HEK293 (cell line): ENCODE measurements around the gene KLHL15.

Experiments used
- CTCF ChIP-seq: fragments of 450-650 bp; formaldehyde crosslinking; IDR thresholded peaks from 2 replicates; pipeline ENCODE4 v1.5.1; 2016; ENCODE audit warnings: missing biosample characterization, missing genetic modification characterization
- REST ChIP-seq: fragments of 450-650 bp; formaldehyde crosslinking; IDR thresholded peaks from 2 replicates; pipeline ENCODE4 v1.5.1; 2016; ENCODE audit warnings: missing biosample characterization, missing genetic modification characterization
- YY1 ChIP-seq: fragments of 450-650 bp; formaldehyde crosslinking; IDR thresholded peaks from 2 replicates; pipeline ENCODE4 v1.5.1; 2018; ENCODE audit warnings: missing biosample characterization, missing genetic modification characterization
- ZNF138 ChIP-seq: fragments of 450-650 bp; formaldehyde crosslinking; IDR thresholded peaks from 2 replicates; pipeline ENCODE4 v1.5.1; 2016; ENCODE audit warnings: missing biosample characterization, missing genetic modification characterization, borderline replicate concordance
- ZNF324 ChIP-seq: fragments of 450-650 bp; formaldehyde crosslinking; IDR thresholded peaks from 2 replicates; pipeline ENCODE4 v1.5.1; 2016; ENCODE audit warnings: missing biosample characterization, missing genetic modification characterization
- ZNF394 ChIP-seq: fragments of 450-650 bp; formaldehyde crosslinking; IDR thresholded peaks from 2 replicates; pipeline ENCODE4 v1.5.1; 2016; ENCODE audit warnings: missing biosample characterization, missing genetic modification characterization, mild to moderate bottlenecking, moderate library complexity, borderline replicate concordance
- ZNF580 ChIP-seq: fragments of 450-650 bp; formaldehyde crosslinking; IDR thresholded peaks from 2 replicates; pipeline ENCODE4 v1.5.1; 2016; ENCODE audit warnings: missing biosample characterization, missing genetic modification characterization
- ZNF692 ChIP-seq: fragments of 450-650 bp; formaldehyde crosslinking; IDR thresholded peaks from 2 replicates; pipeline ENCODE4 v1.5.1; 2016; ENCODE audit warnings: missing biosample characterization, missing genetic modification characterization
- ZSCAN30 ChIP-seq: fragments of 450-650 bp; IDR thresholded peaks from 2 replicates; pipeline ENCODE4 v1.5.1; 2018; ENCODE audit warnings: missing biosample characterization, mild to moderate bottlenecking, missing genetic modification characterization, moderate library complexity

GRCh38 chrX:24055043-24055356 is 28.0 kb upstream of the KLHL15 start:
- no peak for TF ChIP-seq REST (tag by site-specific recombination)
- TF ChIP-seq ZSCAN30 (tag by site-specific recombination): no peak
- TF ChIP-seq YY1 (tag by site-specific recombination): no peak; the same call in 1 of the 2 replicates
- TF ChIP-seq ZNF138 (tag by site-specific recombination): no peak
- TF ChIP-seq ZNF324 (tag by site-specific recombination): no peak
- TF ChIP-seq ZNF580 (tag by site-specific recombination): no peak
- 0 out of 2 replicates have a peak, but pooled peaks have one; percentile 18 for TF ChIP-seq ZNF394
- TF ChIP-seq CTCF (tag by site-specific recombination): no peak
- no peak for TF ChIP-seq ZNF692 (tag by site-specific recombination)
